ENCODE results near the gene HAL. TPM values are rescaled to one million over a fixed set of nuclear protein-coding genes. Genes with fewer than 3 reads are reported as not detected.

Gene HAL
- total and polyA plus RNA-seq, 2 of the 4 experiments (the other 2 are of a cell fraction), result under 0.01 to 0.02 TPM

DNA sequence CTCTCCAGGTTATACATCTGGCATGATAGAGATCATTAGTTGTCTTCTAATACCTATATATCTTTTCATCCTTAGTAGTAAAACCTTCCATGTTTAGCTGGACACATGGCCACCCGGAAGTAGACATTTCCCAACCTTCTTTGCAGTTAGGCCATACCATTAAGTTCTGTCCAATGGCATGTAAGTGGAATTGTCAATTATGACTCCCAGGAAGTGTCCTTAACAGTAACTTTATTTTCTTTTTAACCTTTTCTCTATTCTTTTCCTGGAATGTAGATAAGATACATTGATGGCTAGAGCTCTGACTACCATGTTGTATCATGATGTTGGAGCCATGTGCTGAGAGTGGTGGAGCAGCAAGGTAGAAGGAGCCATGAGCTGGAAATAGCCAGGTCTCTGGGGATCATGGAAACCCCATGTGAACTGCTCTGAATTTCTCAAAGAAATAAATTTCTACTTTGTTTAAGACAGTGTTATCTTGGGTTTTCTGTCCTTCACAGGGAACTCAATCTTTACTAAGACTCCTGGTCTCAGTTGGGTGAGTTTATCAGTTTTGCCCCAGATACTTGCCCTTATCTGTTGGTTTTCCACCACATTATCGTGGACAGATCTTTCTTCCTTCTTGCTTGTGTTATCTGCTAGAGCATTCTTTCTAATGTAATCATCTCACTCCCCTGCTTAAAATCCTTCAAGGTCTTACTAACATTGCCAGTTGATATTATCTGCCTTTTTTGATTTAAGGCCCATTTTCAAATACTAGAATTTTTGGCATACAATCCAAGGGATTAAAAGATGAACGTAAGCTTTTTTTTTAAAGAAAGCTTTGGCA is 44.4 kb upstream of the HAL start:
- no peaks in the 10 kb centered on the region; a peak in 1 of 4 replicates for H3K79me1 ChIP-seq (ENCODE audit: low read depth in 1 of 2, low read length in 2 of 2)
- H4K20me1 ChIP-seq (ENCODE audit: insufficient read depth, low read length), result no peaks in the 10 kb centered on the region
- H3K9me3 ChIP-seq (ENCODE audit: control insufficient read depth, insufficient read depth, low read length), result no peaks in the 10 kb centered on the region
- no peak overlapping the region for H3K18ac ChIP-seq (ENCODE audit: low read depth, low read length)
- no TSS peak for BruUV-seq (replicated peaks)
- H3K4me2 ChIP-seq (ENCODE audit: low read depth, low read length), result no peak overlapping the region
- no peak overlapping the region for H3K23ac ChIP-seq (ENCODE audit: low read depth, low read length)
- CTCF ChIA-PET, result interaction anchor here (0.6 kb wide), 1 partner anchor 9 kb away, joined by 3 read pairs; no protein-coding TSS in a partner anchor
- no peak overlapping the region for H4K8ac ChIP-seq (ENCODE audit: low read depth in 2 of 2, low read length in 2 of 2)
- WGBS, 2 experiments (ENCODE audit: extremely low coverage in 2 of 2, insufficient read length in 1 of 2), result no CpG with 5 or more reads among the region's 3 CpGs
- TF ChIP-seq RAD21 (IDR thresholded peaks at IDR 0.05; ENCODE audit: low read length), result no peak
- no peak overlapping the region for H2AK9ac ChIP-seq (replicated peaks; ENCODE audit: low read depth, low read length, poor library complexity)
- POLR2A ChIA-PET (ENCODE audit: unreplicated experiment), result no interaction called here
- H2AK5ac ChIP-seq (ENCODE audit: low read depth, low read length), result no peak overlapping the region
- DNase-seq, result no peak
- no peak overlapping the region for H3K27ac ChIP-seq (ENCODE audit: insufficient read depth, low read length)
- no peak overlapping the region for H2AFZ ChIP-seq (replicated peaks; ENCODE audit: low read length, poor library complexity)
- no peak overlapping the region for H2BK5ac ChIP-seq (ENCODE audit: low read depth, low read length, poor library complexity, severe bottlenecking)
- H3K56ac ChIP-seq (ENCODE audit: extremely low read depth, insufficient read depth, low read length), result no peak overlapping the region
- H3K9ac ChIP-seq (ENCODE audit: low read depth, low read length), result no peak overlapping the region
- no peak overlapping the region for H3K4me3 ChIP-seq (ENCODE audit: insufficient read depth, low read depth, low read length)
- no peak for ATAC-seq (ENCODE audit: low read depth)
- H3K14ac ChIP-seq (replicated peaks; ENCODE audit: low read depth, low read length), result no peak overlapping the region
- no peak overlapping the region for H2BK15ac ChIP-seq (ENCODE audit: low read depth, low read length)
- H2BK120ac ChIP-seq (ENCODE audit: low read depth, low read length), result no peak overlapping the region
- intact Hi-C loops (cut with micrococcal nuclease) (no loop called here), in situ Hi-C loops (cut with MboI; ENCODE audit: low sequenced_read_pairs) (no loop called here), dilution Hi-C loops (cut with HindIII; ENCODE audit: low sequenced_read_pairs, unreplicated experiment) (no loop called here)
- H3K27me3 ChIP-seq (ENCODE audit: control insufficient read depth, insufficient read depth, low read length), result no peaks in the 10 kb centered on the region
- no peak overlapping the region for H4K91ac ChIP-seq (ENCODE audit: insufficient read depth, low read depth, low read length)
- peaks cover 5% of the 10 kb centered on the region; the same call in 1 of the 2 replicates for H3K4me1 ChIP-seq (ENCODE audit: control insufficient read depth, insufficient read depth, low read length)
- no peak overlapping the region for H3K4ac ChIP-seq (ENCODE audit: low read depth, low read length)
- H2BK20ac ChIP-seq (ENCODE audit: low read depth, low read length), result no peak overlapping the region
- H3K36me3 ChIP-seq (ENCODE audit: control insufficient read depth, insufficient read depth, low read length), result no peaks in the 10 kb centered on the region
- peaks cover 7% of the 10 kb centered on the region for H3K9me1 ChIP-seq (ENCODE audit: insufficient read depth, low read length)
- H4K5ac ChIP-seq (ENCODE audit: low read depth, low read length), result no peak overlapping the region
